ENCODE measurements around the gene PRB2.
"Not testable (repeated sequence)": the region's sequence is repeated elsewhere in the genome, so short reads cannot be mapped to it uniquely, and the experiment has no call there.

PRB2 gene

DNA sequence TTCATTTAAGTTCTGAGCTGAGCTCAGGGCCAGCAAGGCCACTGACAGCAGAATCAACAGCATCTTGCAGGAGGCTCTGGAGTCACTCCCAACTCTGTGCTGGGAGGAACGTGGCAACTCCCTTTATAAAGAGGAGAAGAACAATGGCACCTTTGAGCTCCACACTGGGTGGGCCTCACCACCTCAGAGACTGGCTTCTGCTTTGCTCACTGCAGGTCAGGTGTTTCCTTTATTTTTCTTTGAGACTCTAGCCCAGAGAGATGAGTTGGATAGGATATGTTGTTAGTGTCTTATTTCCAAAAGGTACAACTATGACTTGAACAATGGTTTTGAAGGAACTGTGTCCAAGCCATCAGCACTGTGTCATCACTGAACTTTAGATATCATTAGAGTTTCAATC is at the start of gene PRB2:
Gene PRB2, minus strand, starts transcription at position 101 of the 400 bp plus-strand sequence. Its CDS starts 38 bp downstream, at position 63.
- DNase-seq (ENCODE audit: low read depth), result not testable (repeated sequence)

DNA sequence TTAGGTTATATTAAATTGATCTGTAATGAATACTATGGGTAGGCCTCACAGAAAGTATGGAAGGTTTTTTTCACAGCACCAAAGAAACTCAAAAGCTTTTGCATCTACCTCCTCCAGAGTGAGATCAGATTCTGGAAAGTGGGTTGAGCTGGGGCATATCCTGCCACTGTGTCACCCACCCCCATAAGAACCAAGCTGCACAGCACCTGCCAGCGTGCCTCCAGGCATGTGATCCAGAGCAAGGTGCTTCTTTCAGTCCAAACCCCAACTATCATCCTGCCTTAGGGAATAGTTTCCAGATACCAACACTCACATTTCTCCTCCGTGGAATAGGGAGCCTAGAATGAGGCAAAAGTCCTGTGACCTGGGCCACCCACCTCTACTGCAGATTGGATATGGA is 42.6 kb upstream of the PRB2 start:
- DNase-seq (ENCODE audit: low read depth), result no peak

DNA sequence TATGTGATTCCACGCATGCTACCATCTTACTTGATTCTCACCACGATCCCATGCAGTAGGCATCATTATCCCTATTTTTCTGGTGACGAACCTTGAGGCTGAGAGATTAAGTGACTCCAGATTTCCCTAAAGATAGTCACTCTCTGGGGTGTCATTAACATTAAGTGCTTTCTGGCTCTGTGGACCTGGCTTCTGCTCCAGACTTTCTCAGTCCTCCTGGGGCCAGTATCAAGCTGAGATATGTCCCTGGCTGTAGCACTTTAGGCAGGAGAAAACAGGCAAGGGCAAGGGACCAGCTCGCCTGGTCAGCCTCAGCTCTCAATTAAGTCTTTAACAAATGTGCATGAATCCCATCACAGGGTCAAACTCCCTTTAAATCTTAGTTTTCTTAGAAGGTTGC is 38.3 kb upstream of the PRB2 start:
- DNase-seq (ENCODE audit: low read depth), result no peak

- no peak for DNase-seq (ENCODE audit: low read depth)
Measured at GRCh38 chr12:11431486-11431885, 36.1 kb upstream of the PRB2 start.

GRCh38 chr12:11427341-11427740 is 32.0 kb upstream of the PRB2 start:
- DNase-seq (ENCODE audit: low read depth), result no peak

GRCh38 chr12:11412731-11413130 is 17.4 kb upstream of the PRB2 start:
- DNase-seq (ENCODE audit: low read depth), result no peak

GRCh38 chr12:11408096-11408495 is 12.7 kb upstream of the PRB2 start:
- no peak for DNase-seq (ENCODE audit: low read depth)

GRCh38 chr12:11397366-11397765 is 2.0 kb upstream of the PRB2 start:
- no peak for DNase-seq (ENCODE audit: low read depth)

- DNase-seq (ENCODE audit: low read depth), result not testable (repeated sequence)
Measured at GRCh38 chr12:11391456-11391855, 3.9 kb downstream of the PRB2 start.

- not testable (repeated sequence) for DNase-seq (ENCODE audit: low read depth)
Measured at GRCh38 chr12:11377420-11377819, 17.9 kb downstream of the PRB2 start.

- no peak for DNase-seq (ENCODE audit: low read depth)
Measured at GRCh38 chr12:11361151-11361550, 34.2 kb downstream of the PRB2 start.

DNA sequence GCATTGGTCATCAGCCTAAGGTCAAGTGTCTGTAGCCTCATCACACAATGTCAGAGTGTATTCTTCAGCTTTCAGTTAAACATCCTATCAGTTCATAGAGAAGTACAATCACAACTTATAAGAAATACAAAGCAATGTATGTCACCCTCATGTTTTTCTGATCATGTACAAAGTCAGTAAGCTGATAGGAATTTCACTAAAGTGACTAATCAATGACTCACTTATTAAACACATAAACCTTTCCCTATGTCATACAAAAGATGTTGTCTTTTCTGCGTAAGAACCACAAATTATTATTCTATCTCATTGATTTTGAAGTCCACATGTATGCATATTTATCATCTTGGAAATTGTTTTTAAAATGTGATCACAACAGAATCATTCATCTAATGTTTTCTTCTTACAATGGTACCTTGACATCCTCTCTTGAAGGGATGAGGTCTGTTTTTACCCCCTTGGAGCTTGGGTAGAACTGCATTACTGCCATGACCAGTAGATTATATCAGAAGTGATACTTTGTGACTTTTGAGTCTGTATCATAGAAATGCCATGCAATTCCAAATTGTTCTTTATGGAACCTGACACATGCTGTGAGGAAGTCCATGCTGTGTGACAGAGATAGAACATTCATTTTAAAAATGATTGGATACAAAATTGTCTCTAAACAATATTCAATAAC is 35.0 kb downstream of the PRB2 start:
- DNase-seq (ENCODE audit: low read depth), result not testable (repeated sequence)

DNA sequence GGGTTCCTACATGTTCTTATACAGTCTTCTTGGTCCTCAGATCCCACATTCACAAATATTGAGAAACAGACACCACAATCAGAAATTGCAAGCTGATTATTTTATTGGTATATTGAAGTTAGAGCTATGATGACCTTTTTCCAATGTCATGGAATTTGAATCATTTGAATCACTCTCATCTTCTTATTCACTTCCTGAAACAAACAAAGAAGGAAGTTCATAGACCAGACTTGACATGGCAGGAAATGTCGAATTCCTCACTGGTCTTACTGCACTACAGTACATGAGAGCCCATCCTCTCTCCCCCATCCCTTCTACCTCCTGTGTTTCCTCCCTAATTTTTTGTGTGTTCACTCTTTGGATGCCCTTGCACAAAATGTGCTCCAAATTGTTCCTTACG is 43.6 kb downstream of the PRB2 start:
- not testable (repeated sequence) for DNase-seq (ENCODE audit: low read depth)

GRCh38 chr12:11348439-11348838 is 46.9 kb downstream of the PRB2 start:
- DNase-seq (ENCODE audit: low read depth), result no peak

GRCh38 chr12:11347810-11348209 is 47.6 kb downstream of the PRB2 start:
- DNase-seq (ENCODE audit: low read depth), result no peak

- DNase-seq (ENCODE audit: low read depth), result no peak
Measured at GRCh38 chr12:11344500-11344899, 50.9 kb downstream of the PRB2 start.

All from activated gamma-delta T cell treated with anti-CD3 and anti-CD28 coated beads, Interleukin-2, amount 50 U/mL, for 16 hours (primary cell).